HG02884 (cell line): Measurements from ENCODE around the gene PTPN1.

ENCODE experiments used
- ATAC-seq: cut with Tn5 transposase; IDR thresholded peaks from one replicate; pipeline ENCODE4 v1.9.1; 2021; ENCODE audit warnings: mild to moderate bottlenecking, moderate library complexity; ENCODE audit not compliant: unreplicated experiment

Gene PTPN1

GRCh38 chr20:50510706-50511542 lies 741 bp downstream of the PTPN1 start:
- no peak for ATAC-seq

DNA sequence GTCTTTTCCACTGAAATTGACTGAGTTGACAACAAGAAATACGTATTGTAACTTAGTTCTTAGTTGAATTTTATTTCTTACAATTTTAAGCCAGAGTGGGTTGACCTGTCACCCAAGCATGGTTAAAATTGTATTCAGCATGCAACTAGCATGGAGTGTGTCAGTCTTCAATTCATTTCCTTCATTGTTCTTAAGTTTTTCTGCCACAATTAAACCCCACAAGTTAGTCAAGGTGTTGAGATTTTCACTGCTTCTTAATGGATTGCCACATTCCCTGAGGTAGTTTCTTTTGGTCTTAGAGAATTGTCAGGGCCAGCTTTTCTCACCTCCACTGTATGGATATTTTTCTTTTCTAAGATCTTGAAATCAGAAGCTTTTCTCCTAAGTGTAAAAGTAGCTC lies 2.1 kb downstream of the PTPN1 start:
- ATAC-seq: no peak

- ATAC-seq: no peak
These were observed 3.2 kb downstream of the PTPN1 start for GRCh38 chr20:50513169-50514034.

DNA sequence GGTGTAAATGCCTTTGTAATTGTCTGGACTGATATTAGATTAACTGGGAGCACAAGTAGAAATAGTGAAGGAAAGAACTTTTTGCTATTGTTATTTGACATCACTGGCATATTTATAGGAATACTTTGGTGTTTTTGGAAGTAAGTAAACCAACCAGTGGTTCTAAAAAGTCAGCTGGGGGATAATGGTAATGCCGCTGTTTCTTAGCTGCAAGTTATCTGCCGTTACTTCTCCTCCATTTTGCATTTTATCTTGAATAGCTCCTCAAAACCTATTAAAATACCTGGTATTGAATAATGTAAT lies 3.8 kb downstream of the PTPN1 start:
- ATAC-seq: no peak

DNA sequence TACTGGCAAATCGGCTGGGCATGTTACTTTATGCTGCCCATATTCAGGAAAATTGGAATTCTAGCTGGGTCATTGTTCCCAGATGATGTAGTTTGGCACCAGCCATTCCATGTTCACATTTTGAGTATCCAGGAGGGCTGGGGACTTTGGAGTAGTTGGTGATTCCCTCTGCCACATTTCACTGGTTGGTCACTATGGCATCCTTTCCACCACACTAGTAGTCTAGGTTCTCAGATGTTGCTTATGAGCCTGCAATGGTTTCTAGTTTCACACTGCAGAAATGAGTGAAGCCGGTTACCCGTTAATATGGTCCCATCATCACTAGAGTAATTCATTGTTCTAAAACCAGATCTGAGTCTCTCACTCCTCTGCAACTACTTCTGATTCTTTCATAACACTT lies 4.6 kb downstream of the PTPN1 start:
- no peak for ATAC-seq

- no peak for ATAC-seq
These were observed 5.4 kb downstream of the PTPN1 start for GRCh38 chr20:50515471-50516106.

DNA sequence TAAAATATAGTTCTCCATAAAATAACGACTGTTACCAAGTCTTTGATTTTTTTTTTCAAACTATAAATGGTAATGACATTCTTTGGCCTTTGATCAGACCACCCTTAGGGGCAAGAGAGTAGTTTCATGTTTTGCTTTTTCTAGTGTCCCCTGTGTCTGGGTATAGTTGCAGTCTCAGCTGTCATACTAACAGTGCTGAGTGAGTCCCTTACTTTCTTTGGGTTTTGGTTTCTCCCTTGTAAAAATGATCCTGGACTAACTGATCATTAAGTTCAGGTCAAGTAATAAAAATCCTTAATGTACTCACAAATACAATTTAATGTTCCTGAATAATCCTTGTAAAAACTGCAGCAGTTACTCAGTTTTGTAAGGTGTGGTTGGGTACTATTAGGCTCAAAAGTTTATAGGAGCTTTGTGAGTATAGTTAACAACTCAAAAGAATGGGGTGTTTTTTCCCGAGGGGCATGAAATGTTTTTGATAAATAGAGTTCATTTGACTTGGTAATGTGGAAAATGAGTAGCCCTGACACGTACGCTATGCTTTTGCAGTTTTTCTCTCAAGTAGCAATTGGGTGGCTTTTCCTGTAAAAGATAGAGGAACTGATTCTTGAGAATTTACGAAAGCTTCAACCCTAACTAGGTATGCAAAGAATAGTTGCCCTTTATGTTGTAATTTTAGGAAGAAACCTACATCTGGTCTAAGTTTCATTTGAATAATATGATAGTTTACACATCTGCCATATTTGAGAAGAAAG lies 6.2 kb downstream of the PTPN1 start:
- no peak for ATAC-seq

DNA sequence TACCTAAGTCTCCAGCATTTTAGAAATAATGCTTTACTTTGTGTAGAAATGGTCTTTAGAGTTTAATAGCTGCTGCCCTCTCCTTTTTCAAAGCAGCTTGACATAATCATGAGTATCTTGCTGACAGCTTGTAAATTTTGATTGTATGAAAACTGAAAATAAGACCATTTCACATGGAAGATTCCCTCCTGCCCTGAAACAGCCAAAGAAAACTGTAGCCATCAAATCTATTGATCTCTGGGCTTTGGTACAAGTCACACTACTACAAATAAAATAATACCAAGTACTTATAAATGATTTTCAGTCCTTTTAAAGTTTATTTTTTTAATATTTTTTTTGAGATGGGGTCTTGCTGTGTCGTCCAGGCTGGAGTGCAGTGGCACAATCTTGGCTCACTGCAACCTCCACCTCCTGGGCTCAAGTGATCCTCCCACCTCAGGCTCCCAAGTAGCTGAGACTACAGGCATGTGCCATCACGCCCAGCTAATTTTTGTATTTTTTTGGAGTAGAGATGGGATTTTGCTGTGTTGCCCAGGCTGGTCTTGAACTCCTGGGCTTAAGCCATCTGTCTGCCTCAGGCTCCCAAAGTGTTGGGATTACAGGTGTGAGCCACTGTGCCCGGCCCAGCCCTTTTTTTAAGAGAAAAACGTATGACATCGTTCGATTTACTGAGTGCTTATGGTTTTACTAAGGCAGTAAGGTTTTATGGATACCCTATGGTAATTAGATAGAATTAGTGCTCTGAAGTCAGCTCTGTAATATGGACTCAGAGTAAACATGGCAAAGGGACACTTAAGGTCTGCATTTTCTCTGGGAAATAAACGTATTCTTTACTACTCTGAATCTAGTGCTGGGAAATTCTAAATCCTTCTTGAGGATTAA lies 7.0 kb downstream of the PTPN1 start:
- ATAC-seq: no peak

DNA sequence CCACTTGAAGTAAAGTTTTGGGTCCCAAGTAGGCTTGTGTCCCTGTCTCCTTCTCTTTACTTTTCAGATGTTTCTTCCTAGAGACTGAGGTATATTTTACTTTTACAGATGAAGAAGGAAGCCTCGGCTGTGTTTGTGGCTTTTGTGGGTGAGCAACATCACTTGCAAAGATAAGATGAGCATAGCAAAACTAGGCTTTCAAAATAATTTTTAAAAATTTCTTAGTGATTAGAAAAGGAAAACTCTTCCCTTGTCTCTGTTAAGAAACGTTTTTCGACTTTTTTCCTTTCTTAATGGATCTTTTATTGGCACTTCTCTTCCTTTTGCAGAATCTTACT lies 7.6 kb downstream of the PTPN1 start:
- no peak for ATAC-seq

GRCh38 chr20:50518270-50518721 lies 8.1 kb downstream of the PTPN1 start:
- ATAC-seq: no peak

- no peak for ATAC-seq
These were observed 9.0 kb downstream of the PTPN1 start for GRCh38 chr20:50519036-50519762.

- no peak for ATAC-seq
These were observed 10.2 kb downstream of the PTPN1 start for GRCh38 chr20:50520222-50520880.

DNA sequence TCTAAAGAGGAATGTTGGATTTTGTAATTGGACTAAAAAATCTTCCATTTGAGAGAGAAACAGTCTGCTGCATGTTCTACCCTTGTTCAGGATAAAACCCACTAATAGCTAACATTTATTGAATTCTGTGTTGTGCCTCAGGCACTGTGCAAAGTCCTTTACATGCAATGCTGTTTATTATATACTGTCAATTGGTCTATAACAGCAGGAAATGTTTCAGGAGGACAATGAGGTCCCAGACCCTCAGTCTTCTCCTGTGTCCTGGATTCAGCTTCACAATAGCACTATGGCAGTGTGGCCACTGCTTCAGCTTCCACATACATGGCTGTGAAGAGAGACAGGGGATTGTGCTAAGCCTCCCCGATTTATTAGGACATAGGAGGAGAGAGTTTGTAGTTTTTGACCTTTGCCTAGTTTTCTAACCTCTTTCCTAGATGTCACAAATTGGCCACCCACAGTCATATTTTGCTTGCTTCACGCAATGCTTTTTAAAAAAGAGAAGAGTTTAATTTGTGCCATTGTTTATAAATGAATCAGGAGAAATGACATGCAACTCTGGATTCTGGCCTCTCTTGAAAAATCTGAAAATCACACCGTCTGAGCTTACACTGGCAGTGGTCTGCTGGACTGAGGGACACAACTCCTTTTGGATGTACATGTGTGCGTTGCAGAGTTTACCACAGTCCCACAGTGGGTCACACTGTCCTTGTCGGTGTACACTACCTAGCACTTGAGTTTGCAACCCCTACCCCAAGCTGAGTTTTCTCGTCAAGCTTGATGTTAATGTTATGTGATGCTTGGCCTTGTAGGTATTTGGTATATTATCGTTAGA lies 11.3 kb downstream of the PTPN1 start:
- no peak for ATAC-seq

- ATAC-seq: no peak
These were observed 12.0 kb downstream of the PTPN1 start for GRCh38 chr20:50522053-50522674.

- ATAC-seq: no peak
These were observed 13.5 kb downstream of the PTPN1 start for GRCh38 chr20:50523552-50524167.

GRCh38 chr20:50525681-50526080 lies 15.5 kb downstream of the PTPN1 start:
- ATAC-seq: no peak

DNA sequence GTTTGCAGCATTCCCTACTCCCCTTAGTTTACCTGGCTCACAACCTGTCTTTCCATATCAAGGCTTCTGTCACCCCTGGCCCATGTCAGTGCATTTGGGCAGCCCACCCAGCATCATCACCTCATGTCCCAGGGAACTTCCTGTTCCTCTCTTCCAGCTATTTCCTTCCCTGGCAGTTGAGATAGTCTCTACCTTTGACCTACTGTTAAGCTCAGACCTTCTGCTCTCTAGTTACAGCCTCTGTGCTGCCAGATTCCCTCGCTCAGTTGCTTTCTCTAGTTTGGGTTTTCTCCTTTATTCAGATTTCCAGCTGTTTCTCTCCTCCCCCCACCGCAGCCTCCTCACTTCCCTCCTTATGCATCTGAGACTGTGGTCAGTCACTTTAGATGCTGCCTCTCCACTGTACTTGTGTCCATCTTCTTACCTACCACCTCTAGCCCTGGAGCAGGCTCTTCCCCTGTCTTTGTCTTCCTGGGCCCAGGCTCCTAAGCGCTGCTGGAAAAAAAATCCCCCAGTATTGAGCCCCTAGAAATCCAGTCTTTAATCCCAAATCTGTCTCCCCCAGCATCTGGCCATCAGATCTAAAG lies 16.3 kb downstream of the PTPN1 start:
- no peak for ATAC-seq
